Measurements from ENCODE around the gene FOXL3.

FOXL3 gene

GRCh38 chr7:254337-255037, 35.5 kb upstream of the FOXL3 start:
- TF ChIP-seq TEAD4 (IDR thresholded peaks at IDR 0.05), result no peak
- no peak for TF ChIP-seq YY1 (IDR thresholded peaks at IDR 0.05; ENCODE audit: low read depth)

- TF ChIP-seq EP300 (IDR thresholded peaks at IDR 0.05; ENCODE audit: borderline replicate concordance) (no peak), RAD21 (IDR thresholded peaks at IDR 0.05; ENCODE audit: low read depth) (no peak), REST (IDR thresholded peaks at IDR 0.05; ENCODE audit: low read depth) (no peak), FOXM1 (IDR thresholded peaks at IDR 0.05; ENCODE audit: borderline replicate concordance, low read depth) (no peak), CREB1 (IDR thresholded peaks at IDR 0.05; ENCODE audit: low read depth) (no peak), NFIC (IDR thresholded peaks at IDR 0.05) (no peak), MAX (IDR thresholded peaks at IDR 0.05) (no peak)
These were observed 34.9 kb upstream of the FOXL3 start for GRCh38 chr7:255038-255435.

- TF ChIP-seq ZBTB7A (IDR thresholded peaks at IDR 0.05; ENCODE audit: low read depth) (no peak), CEBPB (IDR thresholded peaks at IDR 0.05) (no peak), MAX (IDR thresholded peaks at IDR 0.05) (no peak), FOXM1 (IDR thresholded peaks at IDR 0.05; ENCODE audit: borderline replicate concordance, low read depth) (no peak), REST (IDR thresholded peaks at IDR 0.05; ENCODE audit: low read depth) (no peak), YY1 (IDR thresholded peaks at IDR 0.05; ENCODE audit: low read depth) (no peak), EP300 (IDR thresholded peaks at IDR 0.05; ENCODE audit: borderline replicate concordance) (no peak), USF1 (IDR thresholded peaks at IDR 0.05) (no peak), EGR1 (IDR thresholded peaks at IDR 0.05) (no peak), RAD21 (IDR thresholded peaks at IDR 0.05; ENCODE audit: low read depth) (no peak), TEAD4 (IDR thresholded peaks at IDR 0.05) (no peak), TCF12 (IDR thresholded peaks at IDR 0.05; ENCODE audit: low read depth) (no peak), CREB1 (IDR thresholded peaks at IDR 0.05; ENCODE audit: low read depth) (no peak), TAF1 (IDR thresholded peaks at IDR 0.05; ENCODE audit: low read depth) (no peak), NFIC (IDR thresholded peaks at IDR 0.05) (no peak)
These were observed 34.1 kb upstream of the FOXL3 start for GRCh38 chr7:255721-256361.

- TF ChIP-seq MAX (IDR thresholded peaks at IDR 0.05), result no peak
- TF ChIP-seq YY1 (IDR thresholded peaks at IDR 0.05; ENCODE audit: low read depth), result no peak
- TF ChIP-seq TAF1 (IDR thresholded peaks at IDR 0.05; ENCODE audit: low read depth), result no peak
- TF ChIP-seq TCF12 (IDR thresholded peaks at IDR 0.05; ENCODE audit: low read depth), result no peak
- TF ChIP-seq ZBTB7A (IDR thresholded peaks at IDR 0.05; ENCODE audit: low read depth), result no peak
- no peak for TF ChIP-seq RAD21 (IDR thresholded peaks at IDR 0.05; ENCODE audit: low read depth)
These were observed 33.5 kb upstream of the FOXL3 start for GRCh38 chr7:256461-256940.

- no peak for TF ChIP-seq TEAD4 (IDR thresholded peaks at IDR 0.05)
- TF ChIP-seq RAD21 (IDR thresholded peaks at IDR 0.05; ENCODE audit: low read depth), result no peak
- TF ChIP-seq FOXM1 (IDR thresholded peaks at IDR 0.05; ENCODE audit: borderline replicate concordance, low read depth), result no peak
- no peak for TF ChIP-seq NFIC (IDR thresholded peaks at IDR 0.05)
- TF ChIP-seq TAF1 (IDR thresholded peaks at IDR 0.05; ENCODE audit: low read depth), result no peak
- TF ChIP-seq MAX (IDR thresholded peaks at IDR 0.05), result no peak
- no peak for TF ChIP-seq EP300 (IDR thresholded peaks at IDR 0.05; ENCODE audit: borderline replicate concordance)
- TF ChIP-seq CEBPB (IDR thresholded peaks at IDR 0.05), result no peak
- TF ChIP-seq REST (IDR thresholded peaks at IDR 0.05; ENCODE audit: low read depth), result no peak
- no peak for TF ChIP-seq EGR1 (IDR thresholded peaks at IDR 0.05)
- no peak for TF ChIP-seq YY1 (IDR thresholded peaks at IDR 0.05; ENCODE audit: low read depth)
- TF ChIP-seq TCF12 (IDR thresholded peaks at IDR 0.05; ENCODE audit: low read depth), result no peak
- TF ChIP-seq CREB1 (IDR thresholded peaks at IDR 0.05; ENCODE audit: low read depth), result no peak
- TF ChIP-seq ZBTB7A (IDR thresholded peaks at IDR 0.05; ENCODE audit: low read depth), result no peak
- TF ChIP-seq USF1 (IDR thresholded peaks at IDR 0.05), result no peak
These were observed 32.9 kb upstream of the FOXL3 start for GRCh38 chr7:256981-257646.
